Natural killer cell (primary cell): Measurements from ENCODE around the gene AGO3. TPM values are rescaled to one million over a fixed set of nuclear protein-coding genes. Genes with fewer than 3 reads are reported as not detected.

Experiments used
- ATAC-seq, 3 donors: fragments of 150-1000 bp in 2 of 3; fragments of 200-7000 bp in 1 of 3; cut with Tn5 transposase; 1 replicate in 1 of 3; 2 replicates in 2 of 3; pipeline ENCODE4 v1.10.0; 2021; ENCODE audit warnings: mild to moderate bottlenecking in 2 of 3, moderate library complexity in 2 of 3
- DNase-seq, 2 donors: peaks; one replicate each; pipeline versions ENCODE4 v3.0.0 to v3.0.0-alpha.2; 2013 to 2021; ENCODE audit warnings: mixed read lengths in 1 of 2
- H3K27ac ChIP-seq: one replicate; pipeline ENCODE4 v1.5.1; 2013; ENCODE audit warnings: mild to moderate bottlenecking, low read length
- H3K27me3 ChIP-seq: one replicate; pipeline ENCODE4 v1.6.1; 2013; ENCODE audit warnings: low read length; ENCODE audit not compliant: control insufficient read depth, insufficient read depth
- H3K36me3 ChIP-seq: one replicate; pipeline ENCODE4 v1.6.1; 2013; ENCODE audit warnings: low read length; ENCODE audit not compliant: control insufficient read depth, insufficient read depth
- H3K4me1 ChIP-seq: one replicate; pipeline ENCODE4 v1.6.1; 2013; ENCODE audit warnings: low read length; ENCODE audit not compliant: control insufficient read depth, insufficient read depth
- H3K4me3 ChIP-seq: one replicate; pipeline ENCODE4 v1.5.1; 2013; ENCODE audit warnings: low read length
- H3K9me3 ChIP-seq: one replicate; pipeline ENCODE4 v1.6.1; 2013; ENCODE audit warnings: low read length; ENCODE audit not compliant: control insufficient read depth, insufficient read depth
- H3K27ac Mint-ChIP-seq, 2 donors: one replicate each; pipeline ENCODE4 v1.8.0; 2022; ENCODE audit warnings: mild to moderate bottlenecking in 2 of 2, mixed read lengths in 2 of 2, moderate library complexity in 1 of 2
- H3K27me3 Mint-ChIP-seq, 2 donors: one replicate each; pipeline ENCODE4 v1.8.0; 2022; ENCODE audit warnings: low read depth in 2 of 2, mixed read lengths in 2 of 2
- H3K36me3 Mint-ChIP-seq: one replicate; pipeline ENCODE4 v1.8.0; 2022; ENCODE audit warnings: mixed read lengths
- H3K4me1 Mint-ChIP-seq, 2 donors: one replicate each; pipeline ENCODE4 v1.8.0; 2022; ENCODE audit warnings: mixed read lengths in 2 of 2
- H3K4me3 Mint-ChIP-seq: one replicate; pipeline ENCODE4 v1.8.0; 2022; ENCODE audit warnings: mild to moderate bottlenecking, moderate library complexity, mixed read lengths
- H3K9me3 Mint-ChIP-seq, 2 donors: one replicate each; pipeline ENCODE4 v1.8.0; 2022; ENCODE audit warnings: mixed read lengths in 2 of 2
- WGBS: methylation state at CpG from one replicate; pipeline ENCODE4 v1.1.7; 2013; ENCODE audit warnings: missing lambda C conversion rate; ENCODE audit not compliant: insufficient coverage; 5-methylcytosine and 5-hydroxymethylcytosine counted together
- intact Hi-C: fragments of 100-400 bp; cut with micrococcal nuclease; formaldehyde crosslinking; loops from one replicate; pipeline ENCODE4 v1.14.2; 2022
- total RNA-seq, 4 donors: library from RNA; stranded (reverse); fragments of 120-200 nt in 1 of 4; gene quantifications; one replicate each; pipeline versions ENCODE4 v1.2.3 to v1.2.4, GENCODE V29; 2013 to 2022
- TF ChIP-seq, protein P1 (sequence below): fragments of 200-600 bp; IDR thresholded peaks from one replicate; pipeline ENCODE4 v1.8.0; 2022; ENCODE audit warnings: antibody characterized with exemption

Gene AGO3
- total RNA-seq, 3 donors from 2014 or later (not counting 1 experiment from before 2014, with no cell fraction given) = 36.5 to 49.6 (median 49.0) TPM

DNA sequence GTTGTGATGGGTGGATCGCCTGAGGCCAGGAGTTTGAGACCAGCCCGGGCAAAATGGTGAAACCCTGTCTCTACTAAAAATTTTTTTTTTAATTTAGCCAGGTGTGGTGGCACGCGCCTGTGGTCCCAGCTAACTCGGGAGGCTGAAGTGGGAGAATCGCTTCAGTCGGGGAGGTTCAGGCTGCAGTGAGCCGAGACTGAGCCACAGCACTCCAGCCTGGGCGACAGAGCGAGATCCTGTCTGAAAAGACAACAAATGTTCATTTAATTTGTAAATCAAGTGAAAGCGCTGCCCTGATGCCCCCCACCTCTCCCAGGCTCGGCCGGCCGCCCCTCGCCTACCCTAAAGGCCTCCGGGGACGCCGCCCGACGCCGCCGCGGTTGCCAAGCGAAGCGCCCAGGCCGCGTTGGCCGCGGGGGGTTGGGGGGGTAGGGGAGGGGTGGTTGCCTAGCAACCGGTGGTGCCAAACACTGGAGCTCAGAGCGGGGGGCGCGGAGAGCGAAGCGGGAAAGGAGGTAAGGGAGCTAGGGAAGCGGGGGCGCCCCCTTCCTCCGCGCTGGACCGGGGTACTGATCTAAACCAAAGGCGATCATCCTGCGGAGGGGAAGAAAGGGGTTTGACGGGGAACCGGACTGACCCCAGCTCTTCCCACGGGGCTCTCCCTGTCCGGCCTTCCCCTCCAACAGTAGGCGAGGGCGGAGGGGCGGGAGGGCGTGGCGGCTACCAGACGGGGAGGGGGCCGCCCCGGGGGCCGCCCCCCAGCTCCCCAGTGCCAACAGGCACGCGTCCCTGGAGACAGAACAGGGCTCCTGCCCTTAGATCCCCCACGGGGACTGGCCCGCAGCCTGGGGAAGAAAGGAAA, 153.0 kb downstream of the AGO3 start, which contains the start of gene TEKT2:
TSS of gene TEKT2 (plus strand) at position 460 of the 862 bp plus-strand sequence. CDS start 828 bp downstream, outside the sequence.
- ATAC-seq (no peak), DNase-seq (peak in 1 of 2 donors; percentile 43)
- TF ChIP-seq, protein P1, sequence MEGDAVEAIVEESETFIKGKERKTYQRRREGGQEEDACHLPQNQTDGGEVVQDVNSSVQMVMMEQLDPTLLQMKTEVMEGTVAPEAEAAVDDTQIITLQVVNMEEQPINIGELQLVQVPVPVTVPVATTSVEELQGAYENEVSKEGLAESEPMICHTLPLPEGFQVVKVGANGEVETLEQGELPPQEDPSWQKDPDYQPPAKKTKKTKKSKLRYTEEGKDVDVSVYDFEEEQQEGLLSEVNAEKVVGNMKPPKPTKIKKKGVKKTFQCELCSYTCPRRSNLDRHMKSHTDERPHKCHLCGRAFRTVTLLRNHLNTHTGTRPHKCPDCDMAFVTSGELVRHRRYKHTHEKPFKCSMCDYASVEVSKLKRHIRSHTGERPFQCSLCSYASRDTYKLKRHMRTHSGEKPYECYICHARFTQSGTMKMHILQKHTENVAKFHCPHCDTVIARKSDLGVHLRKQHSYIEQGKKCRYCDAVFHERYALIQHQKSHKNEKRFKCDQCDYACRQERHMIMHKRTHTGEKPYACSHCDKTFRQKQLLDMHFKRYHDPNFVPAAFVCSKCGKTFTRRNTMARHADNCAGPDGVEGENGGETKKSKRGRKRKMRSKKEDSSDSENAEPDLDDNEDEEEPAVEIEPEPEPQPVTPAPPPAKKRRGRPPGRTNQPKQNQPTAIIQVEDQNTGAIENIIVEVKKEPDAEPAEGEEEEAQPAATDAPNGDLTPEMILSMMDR = no peak
- intact Hi-C loops = no loop called here
- Histone ChIP-seq H3K27ac (no peak within 1 kb of the TSS), H3K4me1 (peaks cover 19% of the 10 kb centered on the region), H3K4me3 (no peak within 1 kb of the TSS), H3K36me3 (no peaks in the 10 kb centered on the region), H3K9me3 (no peaks in the 10 kb centered on the region), H3K27me3 (peaks cover 6% of the 10 kb centered on the region)
- Mint-ChIP-seq H3K27me3 (peaks cover 12 to 28% of the 10 kb centered on the region in 2 donors), H3K27ac (no peak within 1 kb of the TSS), H3K4me3 (no peak within 1 kb of the TSS), H3K4me1 (no peaks in the 10 kb centered on the region), H3K9me3 (no peaks in the 10 kb centered on the region), H3K36me3 (no peaks in the 10 kb centered on the region)
- WGBS = 17% methylated on average over 58 of the region's 59 CpGs

DNA sequence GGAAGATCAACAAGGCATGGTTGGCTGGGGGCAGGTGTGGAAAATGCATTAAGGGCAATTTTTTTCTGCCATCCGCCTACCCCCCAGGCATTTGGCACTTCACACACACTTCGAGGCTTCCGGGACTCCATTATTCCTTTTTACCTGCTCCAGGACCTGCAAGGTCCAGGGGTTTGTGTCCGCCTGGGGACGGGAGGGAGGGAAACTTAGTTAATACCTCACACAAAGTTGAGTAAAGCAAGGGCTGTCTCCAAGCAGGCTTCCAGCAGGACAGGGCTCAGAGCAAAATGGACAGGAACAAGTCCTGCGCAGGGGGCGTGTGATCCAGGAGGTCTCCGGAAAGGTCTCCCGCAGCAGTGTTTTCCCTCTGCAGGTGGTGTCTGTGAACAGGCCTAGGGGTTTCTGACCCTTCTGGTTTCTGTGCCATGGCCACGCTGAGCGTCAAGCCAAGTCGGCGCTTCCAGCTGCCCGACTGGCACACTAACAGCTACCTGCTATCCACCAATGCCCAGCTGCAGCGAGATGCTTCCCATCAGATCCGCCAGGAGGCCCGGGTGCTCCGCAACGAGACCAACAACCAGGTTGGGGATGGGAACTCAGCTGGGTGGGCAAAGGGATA, 153.7 kb downstream of the AGO3 start:
- H3K27me3 ChIP-seq = peaks cover 6% of the 10 kb centered on the region
- no peak overlapping the region for H3K27ac ChIP-seq
- H3K4me3 ChIP-seq = no peak overlapping the region
- 79% methylated on average over 19 of the region's 19 CpGs for WGBS
- DNase-seq = no peak
- intact Hi-C loops = no loop called here
- H3K36me3 ChIP-seq = no peaks in the 10 kb centered on the region
- no peak for ATAC-seq
- H3K9me3 Mint-ChIP-seq = no peaks in the 10 kb centered on the region
- peaks cover 24% of the 10 kb centered on the region for H3K4me1 ChIP-seq
- no peak overlapping the region for H3K4me3 Mint-ChIP-seq
- H3K27me3 Mint-ChIP-seq = peaks cover 12 to 28% of the 10 kb centered on the region in 2 donors
- H3K4me1 Mint-ChIP-seq = peaks cover 5 to 6% of the 10 kb centered on the region in 2 donors
- H3K27ac Mint-ChIP-seq = no peak overlapping the region
- TF ChIP-seq, protein P1 = no peak
- no peaks in the 10 kb centered on the region for H3K36me3 Mint-ChIP-seq
- no peaks in the 10 kb centered on the region for H3K9me3 ChIP-seq

DNA sequence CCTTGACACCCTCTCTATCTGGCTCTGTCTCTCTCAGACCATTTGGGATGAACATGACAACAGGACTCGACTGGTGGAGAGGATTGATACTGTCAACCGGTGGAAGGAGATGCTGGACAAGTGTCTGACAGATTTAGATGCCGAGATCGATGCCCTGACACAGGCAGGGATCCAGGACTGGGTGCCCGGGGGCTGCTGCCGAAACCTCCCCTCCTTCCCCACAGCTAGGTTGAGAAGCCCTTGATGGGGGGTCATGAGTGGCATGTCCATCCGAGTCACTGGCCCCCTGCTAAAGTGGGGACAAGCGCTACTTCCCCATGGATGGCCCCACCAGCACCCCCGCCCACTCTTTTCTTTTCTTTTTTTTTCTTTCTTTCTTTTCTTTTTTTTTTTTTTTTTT, 154.2 kb downstream of the AGO3 start:
- Histone ChIP-seq H3K36me3 (no peaks in the 10 kb centered on the region), H3K9me3 (no peaks in the 10 kb centered on the region), H3K4me1 (peaks cover 28% of the 10 kb centered on the region), H3K27me3 (peaks cover 6% of the 10 kb centered on the region), H3K27ac (no peak overlapping the region), H3K4me3 (no peak overlapping the region)
- Mint-ChIP-seq H3K27me3 (peaks cover 12 to 27% of the 10 kb centered on the region in 2 donors), H3K4me1 (peaks cover 10 to 11% of the 10 kb centered on the region in 2 donors), H3K9me3 (no peaks in the 10 kb centered on the region), H3K27ac (no peak overlapping the region), H3K36me3 (no peaks in the 10 kb centered on the region), H3K4me3 (no peak overlapping the region)
- over 99% methylated on average over 9 of the region's 9 CpGs for WGBS
- TF ChIP-seq, protein P1 = no peak
- intact Hi-C loops = no loop called here
- ATAC-seq (no peak), DNase-seq (no peak)
